Rectal smooth muscle tissue (tissue), 1 donor: Measurements from ENCODE around the gene NET1.

ENCODE experiments used
- H3K27ac ChIP-seq: one replicate; pipeline ENCODE4 v1.7.0; 2013; ENCODE audit warnings: low read depth, low read length, inconsistent platforms
- H3K27me3 ChIP-seq: one replicate; pipeline ENCODE4 v1.7.0; 2013; ENCODE audit warnings: low read length; ENCODE audit not compliant: control insufficient read depth, insufficient read depth
- H3K36me3 ChIP-seq: one replicate; pipeline ENCODE4 v1.7.0; 2013; ENCODE audit warnings: low read length; ENCODE audit not compliant: control insufficient read depth, insufficient read depth
- H3K4me1 ChIP-seq: one replicate; pipeline ENCODE4 v1.7.0; 2013; ENCODE audit warnings: low read length; ENCODE audit not compliant: control insufficient read depth, insufficient read depth
- H3K4me3 ChIP-seq: one replicate; pipeline ENCODE4 v1.7.0; 2013; ENCODE audit warnings: low read length
- H3K9ac ChIP-seq: one replicate; pipeline ENCODE4 v1.7.0; 2013; ENCODE audit warnings: low read length

Gene NET1

DNA sequence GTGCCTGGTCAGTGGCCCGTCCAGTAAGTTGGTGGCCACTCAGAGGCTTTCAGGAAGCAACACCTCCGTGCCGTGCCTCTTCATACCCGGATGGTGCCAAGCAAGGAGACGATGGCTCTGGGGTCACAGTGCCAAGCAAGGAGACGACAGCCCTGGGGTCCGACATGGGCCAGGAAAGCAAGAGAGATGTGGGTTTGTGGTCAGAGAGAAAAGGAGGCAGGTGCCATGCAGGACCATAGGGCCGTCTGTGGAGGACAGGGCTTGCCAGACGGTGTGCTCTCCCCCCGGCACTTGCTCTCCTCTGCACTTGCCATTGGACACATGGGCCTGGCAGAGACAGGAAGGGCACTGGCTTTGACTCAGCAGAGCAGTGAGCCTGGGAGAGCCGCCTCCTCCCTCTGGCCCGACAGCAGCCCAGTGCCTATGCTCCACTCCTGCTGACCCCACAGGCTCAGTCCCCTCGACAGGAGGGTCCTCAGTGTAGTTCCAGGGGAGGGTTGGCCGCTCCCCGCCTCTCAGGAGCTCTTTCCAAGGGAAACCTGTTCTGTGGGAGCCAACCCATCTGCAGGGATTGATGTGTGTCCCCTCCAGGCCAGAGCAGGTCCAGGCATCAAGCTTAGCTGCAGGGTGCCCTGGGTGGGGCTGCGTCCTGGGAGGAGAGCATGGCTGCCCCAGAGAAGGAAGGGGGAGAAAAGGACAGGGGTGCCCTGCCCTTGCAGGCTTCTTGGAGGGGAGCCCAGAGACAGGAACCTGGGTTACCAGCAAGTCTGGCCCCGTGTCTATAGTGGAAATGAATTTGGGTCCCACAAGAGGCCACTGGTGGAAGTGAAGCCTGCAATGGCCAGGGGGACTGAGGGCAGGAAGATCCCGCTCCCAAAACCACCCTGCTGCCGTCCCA is 94.6 kb downstream of the NET1 start:
- no peaks in the 10 kb centered on the region for H3K36me3 ChIP-seq
- H3K9ac ChIP-seq, result no peak overlapping the region
- H3K27me3 ChIP-seq, result no peaks in the 10 kb centered on the region
- H3K4me1 ChIP-seq, result no peaks in the 10 kb centered on the region
- no peak overlapping the region for H3K4me3 ChIP-seq
- H3K27ac ChIP-seq, result no peak overlapping the region

DNA sequence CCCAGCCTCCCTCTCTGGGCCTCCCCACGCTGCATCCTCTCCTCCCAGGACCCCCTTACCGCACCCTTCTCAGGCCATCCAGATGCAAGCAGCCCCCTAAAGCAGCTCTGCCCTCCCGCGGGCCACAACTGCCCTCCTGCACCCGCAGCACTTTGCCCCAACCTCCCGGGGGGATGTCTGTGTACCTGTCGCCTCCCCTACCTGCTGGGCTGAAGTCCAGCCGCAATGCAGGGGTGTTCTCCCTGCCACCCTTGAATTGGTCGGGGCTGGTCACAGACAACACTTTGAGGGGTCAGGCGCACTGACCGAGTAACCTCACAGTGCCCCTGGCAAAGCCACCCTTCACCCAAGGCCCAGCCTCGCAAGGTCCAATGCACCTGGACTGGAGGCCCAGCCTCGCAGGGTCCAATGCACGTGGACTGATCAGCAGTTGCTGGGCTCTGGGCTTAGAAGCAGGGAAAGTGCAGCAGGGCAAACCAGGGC is 95.3 kb downstream of the NET1 start:
- H3K27ac ChIP-seq, result no peak overlapping the region
- no peak overlapping the region for H3K9ac ChIP-seq
- no peak overlapping the region for H3K4me3 ChIP-seq
- H3K4me1 ChIP-seq, result no peaks in the 10 kb centered on the region
- H3K36me3 ChIP-seq, result no peaks in the 10 kb centered on the region
- H3K27me3 ChIP-seq, result no peaks in the 10 kb centered on the region

DNA sequence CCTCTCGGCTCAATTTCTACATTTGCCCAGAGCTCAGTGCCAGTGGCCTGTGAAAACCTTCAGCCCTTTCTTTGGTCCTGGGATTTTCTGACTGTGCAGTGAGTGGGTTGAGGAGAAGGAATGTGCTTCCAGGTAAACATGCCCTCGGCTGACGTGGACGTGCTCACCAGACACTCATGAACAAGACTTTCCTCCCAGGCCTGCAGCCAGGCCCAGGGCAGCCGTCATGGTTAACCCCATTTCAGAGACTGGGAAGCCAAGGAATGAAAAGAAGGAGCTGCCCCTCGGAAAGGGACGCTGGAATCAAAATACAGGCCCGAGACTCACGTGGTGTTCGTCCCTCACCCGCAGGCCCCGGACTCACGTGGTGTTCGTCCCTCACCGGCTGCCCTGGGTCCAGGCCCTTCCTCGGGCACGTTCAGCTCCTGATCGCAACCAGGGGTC is 95.8 kb downstream of the NET1 start:
- Histone ChIP-seq H3K4me3 (no peak overlapping the region), H3K4me1 (no peaks in the 10 kb centered on the region), H3K27ac (no peak overlapping the region), H3K36me3 (no peaks in the 10 kb centered on the region), H3K27me3 (no peaks in the 10 kb centered on the region), H3K9ac (no peak overlapping the region)
